ENCODE results near the gene FAM219B.
"Not testable (repeated sequence)": the region's sequence is repeated elsewhere in the genome, so short reads cannot be mapped to it uniquely, and the experiment has no call there.

- TF ChIP-seq CTCF (IDR thresholded peaks at IDR 0.05; ENCODE audit: low read depth, low read length); POLR2A (IDR thresholded peaks at IDR 0.05; ENCODE audit: extremely low read depth, insufficient read length): not testable (repeated sequence)
These were observed 19.0 kb downstream of the FAM219B start for GRCh38 chr15:74887537-74888193.
